NOMO-1 (cell line): Measurements from ENCODE around the gene LITAFD.
"Not testable (repeated sequence)": the region's sequence is repeated elsewhere in the genome, so short reads cannot be mapped to it uniquely, and the experiment has no call there.

Source experiments
- DNase-seq, 2 experiments: peaks; one replicate each; lab custom pipeline; 2025; ENCODE audit not compliant: unreplicated experiment in 2 of 2; lab: John Stamatoyannopoulos, UW

The LITAFD gene

GRCh38 chr16:8882041-8882617, at the start of gene LITAFD:
Gene LITAFD (plus strand): TSS chr16:8882351. CDS start chr16:8884356, 2,005 bp downstream.
- no peak for DNase-seq

DNA sequence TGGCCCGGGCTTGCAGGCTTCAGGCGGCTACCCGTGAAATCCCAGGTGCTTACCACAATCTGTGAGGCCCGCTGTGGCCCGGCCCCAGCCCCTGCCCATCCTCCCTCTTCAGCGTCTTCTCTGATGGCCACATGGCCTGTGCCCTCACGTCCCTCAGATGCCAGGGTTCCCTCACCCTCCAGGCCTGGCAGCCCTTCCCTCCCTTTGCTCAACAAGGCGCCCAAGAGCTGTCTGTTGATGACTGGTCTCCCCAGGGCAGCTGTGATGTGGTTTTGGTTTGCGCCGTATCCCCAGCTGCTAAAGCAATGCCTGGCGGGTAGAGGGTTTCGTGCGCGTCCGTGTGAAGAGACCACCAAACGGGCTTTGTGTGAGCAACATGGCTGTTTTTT, 49.4 kb upstream of the LITAFD start:
- DNase-seq = peak in 1 of 2 experiments; percentile 21

GRCh38 chr16:8836797-8837196, 45.4 kb upstream of the LITAFD start:
- DNase-seq = not testable (repeated sequence)

- DNase-seq = not testable (repeated sequence)
Observed at GRCh38 chr16:8837594-8837993, 44.6 kb upstream of the LITAFD start.

DNA sequence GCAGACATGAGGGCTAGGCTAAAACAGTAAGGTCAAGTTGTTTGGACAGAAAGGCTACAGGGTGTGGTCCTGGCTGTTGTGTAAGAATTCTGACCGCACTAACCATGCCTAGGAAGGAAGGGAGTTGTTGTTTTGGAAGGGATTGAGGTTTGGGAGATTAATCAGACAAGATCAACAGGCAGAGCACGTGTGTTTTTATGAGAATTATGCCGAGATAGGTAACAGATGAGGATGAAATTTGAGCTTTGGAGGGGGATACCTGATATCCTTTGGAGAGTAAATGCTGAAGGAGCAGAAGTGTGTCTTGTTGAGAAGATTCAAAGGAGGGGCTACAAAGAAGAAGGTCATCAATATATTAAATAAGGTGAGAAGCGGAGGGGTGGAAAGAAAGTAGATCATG, 40.1 kb upstream of the LITAFD start:
- not testable (repeated sequence) for DNase-seq

GRCh38 chr16:8843296-8843695, 38.9 kb upstream of the LITAFD start:
- not testable (repeated sequence) for DNase-seq

DNA sequence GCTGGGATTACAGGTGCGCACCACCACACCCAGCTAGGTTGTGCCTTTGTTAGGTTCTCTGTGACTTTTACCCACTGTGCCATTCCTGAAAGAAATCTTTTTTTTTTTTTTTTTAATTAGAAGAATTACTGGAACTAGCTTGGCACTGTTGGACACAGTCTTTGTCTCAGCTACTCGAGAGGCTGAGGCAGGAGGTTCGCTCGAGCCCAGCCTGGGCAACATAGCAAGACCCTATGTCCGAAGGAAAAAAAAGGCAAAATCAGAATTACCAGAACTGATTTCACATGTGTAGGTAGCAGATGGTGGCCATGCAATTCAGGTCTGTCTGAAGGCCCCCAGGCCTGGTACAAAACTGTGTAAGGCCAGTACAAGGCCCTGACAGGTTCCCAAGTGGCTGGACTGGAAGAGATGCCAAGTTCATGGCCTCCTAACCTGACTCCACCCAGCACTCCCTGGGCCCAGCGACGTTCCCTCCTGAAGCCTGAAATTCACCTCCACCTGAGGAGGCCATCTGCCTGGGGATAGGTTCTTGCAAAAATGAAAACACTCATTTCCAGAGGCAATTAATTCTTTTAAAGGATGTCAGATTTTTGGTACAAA, 36.4 kb upstream of the LITAFD start:
- no peak for DNase-seq

DNA sequence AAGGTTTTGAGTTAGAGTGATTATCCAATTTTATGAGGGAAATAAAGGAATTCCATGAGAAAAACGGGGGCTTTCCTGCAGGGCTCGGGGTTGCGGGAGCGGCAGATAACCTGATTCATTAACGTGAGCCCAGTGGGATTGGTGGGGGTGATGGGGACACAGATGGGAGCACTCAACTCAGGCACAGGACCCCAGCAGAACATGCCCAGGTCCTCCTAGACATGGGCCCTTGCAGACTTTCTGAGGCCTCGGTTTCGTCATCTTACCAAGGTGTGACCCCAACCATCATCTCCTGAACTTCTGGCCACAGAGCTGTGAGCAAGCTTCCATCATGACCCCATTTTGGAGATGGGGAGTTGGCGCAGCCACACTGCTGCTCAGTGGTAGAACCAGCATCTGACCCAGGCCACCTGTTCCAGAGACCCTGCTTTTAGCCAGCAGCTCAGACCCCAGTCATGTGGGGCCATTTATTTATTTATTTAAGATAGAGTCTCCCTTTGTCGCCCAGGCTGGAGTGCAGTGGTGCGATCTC, 35.7 kb upstream of the LITAFD start:
- no peak for DNase-seq

GRCh38 chr16:8847145-8847544, 35.0 kb upstream of the LITAFD start:
- no peak for DNase-seq

DNA sequence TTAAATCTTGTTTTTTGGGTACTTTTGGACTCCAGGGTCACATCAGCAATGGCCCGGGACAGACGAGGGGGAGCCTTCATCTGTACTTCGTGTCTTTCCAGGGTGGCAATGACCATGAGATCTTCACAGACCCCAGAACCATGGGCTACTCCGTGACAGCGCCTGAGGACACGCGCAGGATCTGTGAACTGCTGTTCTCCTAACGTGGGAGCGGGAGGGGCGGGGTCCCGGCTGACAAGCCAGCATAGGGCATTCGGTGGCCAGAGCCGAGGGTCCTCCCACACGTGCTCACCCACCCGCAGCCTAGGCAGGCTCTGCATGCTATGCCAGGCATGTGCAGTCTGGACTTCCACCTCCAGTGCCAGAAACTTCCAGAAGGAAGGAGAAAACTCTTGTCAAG, 34.5 kb upstream of the LITAFD start:
- no peak for DNase-seq

DNA sequence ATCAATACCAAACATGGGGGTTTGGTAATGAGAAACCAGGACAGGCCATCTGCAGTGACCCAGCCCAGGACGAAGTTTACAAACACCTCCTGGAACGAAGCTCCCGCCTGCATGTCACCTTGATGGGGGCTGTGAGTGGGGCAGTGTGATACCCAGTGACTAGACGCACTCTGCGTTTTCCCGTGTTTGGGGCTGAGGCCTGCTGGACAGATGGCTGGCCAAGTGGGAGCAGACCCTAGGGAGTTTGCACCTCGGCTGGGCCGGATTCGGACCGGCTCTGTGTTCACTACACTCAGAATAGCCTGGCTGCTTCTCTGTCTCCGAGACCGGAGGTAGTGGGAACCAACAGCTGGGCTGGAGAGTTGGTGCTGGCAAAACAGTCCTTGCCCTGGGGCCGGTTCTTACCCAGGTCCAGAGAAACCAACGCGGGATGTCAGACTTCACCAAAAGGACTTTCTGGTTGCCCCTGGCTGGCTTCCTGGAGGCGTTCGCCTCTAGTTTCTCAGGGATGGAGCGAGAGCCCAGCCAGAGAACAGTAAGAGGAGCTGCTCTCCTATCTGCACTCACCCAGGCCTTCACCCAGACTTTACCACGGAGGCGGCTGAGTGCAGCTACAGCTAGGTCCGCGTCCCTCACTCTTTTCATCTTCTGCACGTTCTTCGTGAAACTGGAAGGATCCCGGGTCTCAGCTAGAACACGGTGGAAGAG, 33.8 kb upstream of the LITAFD start:
- no peak for DNase-seq

GRCh38 chr16:8848939-8849391, 33.2 kb upstream of the LITAFD start:
- DNase-seq = no peak

DNA sequence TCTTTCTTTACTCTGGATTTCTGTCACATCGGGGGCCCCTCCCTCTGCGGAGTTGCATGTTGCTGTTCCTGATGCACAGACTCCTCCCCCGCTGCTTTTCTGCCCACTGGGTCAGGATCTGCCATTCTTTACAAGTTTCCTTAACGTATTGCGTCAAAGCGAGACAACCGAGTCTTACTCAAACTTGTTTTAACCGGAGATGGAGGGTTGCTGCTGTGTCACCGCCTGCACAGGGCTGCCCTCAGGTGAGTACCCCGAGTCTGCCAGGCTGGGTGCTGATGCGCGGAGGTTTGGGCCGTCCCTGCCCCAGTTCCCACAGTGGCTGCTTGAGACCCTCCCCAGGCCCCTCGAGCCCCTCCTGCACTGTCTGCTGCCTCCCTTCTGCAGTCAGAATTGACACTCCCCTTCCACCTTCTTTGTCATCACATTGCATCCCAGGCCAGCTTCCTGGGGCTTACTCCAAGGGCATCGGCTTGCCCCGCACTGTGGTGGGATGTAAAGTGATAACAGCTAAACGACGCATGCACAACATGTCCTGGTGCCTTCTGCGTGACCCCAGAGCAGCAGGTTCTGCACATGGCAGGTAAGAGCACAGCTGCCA, 32.6 kb upstream of the LITAFD start:
- no peak for DNase-seq

DNA sequence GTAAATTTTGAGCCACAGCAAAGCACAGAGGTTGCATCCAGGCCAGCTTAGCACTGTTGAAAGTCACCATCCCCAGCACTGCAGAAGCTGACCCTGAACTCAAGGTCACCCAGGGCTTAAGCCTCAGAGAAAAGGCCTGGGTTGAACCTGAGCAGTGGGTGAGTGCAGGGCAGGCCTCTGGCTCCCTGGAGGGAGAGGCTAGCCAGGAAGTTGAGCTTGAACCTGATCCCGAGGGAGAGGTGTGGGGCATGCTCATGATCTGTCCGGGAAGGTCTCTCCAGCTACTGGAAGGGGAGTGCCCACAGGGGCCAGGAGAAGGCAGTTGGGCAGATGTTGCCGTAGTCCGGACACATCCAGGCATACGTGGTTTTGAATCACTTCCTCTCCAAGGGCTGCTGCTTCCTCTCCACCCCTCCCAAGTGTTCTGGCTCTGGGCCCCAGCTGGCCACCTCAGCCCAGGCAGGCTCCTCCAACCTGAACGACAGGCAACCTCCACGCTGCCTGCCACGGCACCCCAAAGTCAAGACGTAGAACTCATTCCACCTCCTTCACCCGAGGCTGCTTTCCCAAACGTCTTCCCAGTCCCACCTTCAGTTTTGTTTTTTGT, 31.8 kb upstream of the LITAFD start:
- peak; percentile 78 to 84 for DNase-seq

DNA sequence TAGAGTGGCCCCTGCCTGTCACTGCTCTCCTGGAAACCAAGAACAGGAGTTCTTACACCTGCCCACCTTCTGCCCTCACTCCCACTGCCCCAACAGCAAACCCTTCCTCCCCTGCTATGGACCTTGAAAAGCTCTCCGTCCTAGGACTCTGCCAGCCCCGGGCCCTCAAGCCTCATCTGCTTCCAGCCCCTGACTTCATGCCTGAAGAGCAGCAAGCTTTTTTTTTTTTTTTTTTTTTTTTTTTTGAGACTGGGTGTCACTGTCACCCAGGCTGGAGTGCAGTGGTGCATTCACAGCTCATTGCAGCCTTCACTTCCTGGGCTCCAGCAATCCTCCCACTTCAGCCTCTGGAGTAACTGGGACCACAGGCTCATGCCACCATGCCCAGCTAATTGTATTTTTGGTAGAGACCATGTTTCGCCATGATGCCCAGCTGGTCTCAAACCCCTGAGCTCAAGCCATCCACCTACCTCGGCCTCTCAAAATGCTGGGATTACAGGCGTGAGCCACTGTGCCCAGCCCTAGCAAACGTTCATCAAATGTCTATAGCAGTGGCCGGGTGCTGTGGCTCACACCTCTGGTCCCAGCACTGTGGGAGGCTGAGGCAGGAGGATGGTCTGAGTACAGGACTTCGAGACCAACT, 30.3 kb upstream of the LITAFD start:
- DNase-seq = no peak

DNA sequence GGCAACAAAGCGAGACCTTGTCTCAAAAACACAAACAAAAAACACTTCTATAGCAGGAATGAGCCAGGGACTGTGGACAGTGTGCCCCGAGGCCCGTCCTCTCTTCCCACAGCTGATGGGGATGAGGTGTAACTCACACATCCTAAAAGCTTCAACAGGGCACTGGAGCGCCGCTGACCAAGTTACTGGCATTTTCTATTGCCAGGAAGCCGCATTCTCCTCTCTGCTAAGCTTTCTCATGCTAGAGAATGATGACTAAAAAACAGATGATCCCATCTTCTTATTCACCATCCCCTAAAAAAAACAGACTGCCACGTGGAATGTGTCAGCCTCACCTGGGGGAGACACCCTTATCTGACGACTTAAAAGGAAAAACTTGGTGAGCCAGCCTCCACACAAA, 29.6 kb upstream of the LITAFD start:
- no peak for DNase-seq

- DNase-seq = no peak
Observed at GRCh38 chr16:8853150-8853549, 29.0 kb upstream of the LITAFD start.

DNA sequence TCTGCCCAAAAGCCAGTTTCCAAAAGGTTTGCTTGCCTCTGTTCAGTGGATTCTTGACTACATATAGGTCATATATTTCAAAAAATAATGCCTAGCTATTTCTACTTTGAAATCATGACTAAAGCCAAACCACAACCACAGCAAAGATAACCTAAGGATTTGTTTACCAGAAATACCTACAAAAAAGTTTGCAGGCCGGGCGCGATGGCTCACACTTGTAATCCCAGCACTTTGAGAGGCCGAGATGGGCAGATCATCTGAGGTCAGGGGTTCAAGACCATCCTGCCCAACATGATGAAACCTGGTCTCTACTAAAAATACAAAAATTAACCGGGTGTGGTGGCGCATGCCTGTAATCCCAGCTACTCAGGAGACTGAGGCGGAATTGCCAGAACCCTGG, 28.5 kb upstream of the LITAFD start:
- no peak for DNase-seq

GRCh38 chr16:8854298-8854948, 27.7 kb upstream of the LITAFD start:
- DNase-seq = no peak
